Measurements from ENCODE around the gene TGFBRAP1.

TGFBRAP1 gene

DNA sequence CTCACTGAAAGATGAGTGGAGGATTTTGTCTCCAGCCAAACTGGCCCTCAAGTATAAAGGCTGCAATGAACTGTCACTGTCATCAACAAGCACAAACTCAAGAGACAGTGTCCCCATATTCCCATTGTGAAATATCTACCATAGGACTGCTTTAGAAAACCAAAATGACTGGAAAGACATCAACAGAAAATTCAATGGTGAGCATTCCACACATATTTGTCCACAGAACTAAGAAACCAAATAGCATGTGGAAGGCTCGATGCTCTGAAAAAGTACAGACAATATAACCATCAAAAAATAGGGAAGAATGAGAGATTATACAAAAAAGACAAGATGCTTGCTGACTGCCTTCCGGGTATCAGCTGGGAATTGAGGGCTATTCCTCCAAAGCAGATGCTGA is 37.6 kb downstream of the TGFBRAP1 start:
- Histone ChIP-seq H3K27me3 (ENCODE audit: insufficient read depth, poor library complexity, severe bottlenecking) (no peaks in the 10 kb centered on the region), H3K4me3 (replicated peaks; ENCODE audit: insufficient read depth, low read length) (no peak overlapping the region), H3K27ac (replicated peaks) (no peak overlapping the region)
- no peak for DNase-seq (ENCODE audit: low read depth in 1 of 2, low spot score in 1 of 2)
- TF ChIP-seq, protein P1, sequence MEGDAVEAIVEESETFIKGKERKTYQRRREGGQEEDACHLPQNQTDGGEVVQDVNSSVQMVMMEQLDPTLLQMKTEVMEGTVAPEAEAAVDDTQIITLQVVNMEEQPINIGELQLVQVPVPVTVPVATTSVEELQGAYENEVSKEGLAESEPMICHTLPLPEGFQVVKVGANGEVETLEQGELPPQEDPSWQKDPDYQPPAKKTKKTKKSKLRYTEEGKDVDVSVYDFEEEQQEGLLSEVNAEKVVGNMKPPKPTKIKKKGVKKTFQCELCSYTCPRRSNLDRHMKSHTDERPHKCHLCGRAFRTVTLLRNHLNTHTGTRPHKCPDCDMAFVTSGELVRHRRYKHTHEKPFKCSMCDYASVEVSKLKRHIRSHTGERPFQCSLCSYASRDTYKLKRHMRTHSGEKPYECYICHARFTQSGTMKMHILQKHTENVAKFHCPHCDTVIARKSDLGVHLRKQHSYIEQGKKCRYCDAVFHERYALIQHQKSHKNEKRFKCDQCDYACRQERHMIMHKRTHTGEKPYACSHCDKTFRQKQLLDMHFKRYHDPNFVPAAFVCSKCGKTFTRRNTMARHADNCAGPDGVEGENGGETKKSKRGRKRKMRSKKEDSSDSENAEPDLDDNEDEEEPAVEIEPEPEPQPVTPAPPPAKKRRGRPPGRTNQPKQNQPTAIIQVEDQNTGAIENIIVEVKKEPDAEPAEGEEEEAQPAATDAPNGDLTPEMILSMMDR (IDR thresholded peaks at IDR 0.05; ENCODE audit: insufficient read depth, low read length): no peak
- no peak for TF ChIP-seq SPI1 (IDR thresholded peaks at IDR 0.05; ENCODE audit: borderline replicate concordance, low read depth)
- no peak for TF ChIP-seq GABPA (IDR thresholded peaks at IDR 0.05; ENCODE audit: low read depth)
- TF ChIP-seq, protein P2, sequence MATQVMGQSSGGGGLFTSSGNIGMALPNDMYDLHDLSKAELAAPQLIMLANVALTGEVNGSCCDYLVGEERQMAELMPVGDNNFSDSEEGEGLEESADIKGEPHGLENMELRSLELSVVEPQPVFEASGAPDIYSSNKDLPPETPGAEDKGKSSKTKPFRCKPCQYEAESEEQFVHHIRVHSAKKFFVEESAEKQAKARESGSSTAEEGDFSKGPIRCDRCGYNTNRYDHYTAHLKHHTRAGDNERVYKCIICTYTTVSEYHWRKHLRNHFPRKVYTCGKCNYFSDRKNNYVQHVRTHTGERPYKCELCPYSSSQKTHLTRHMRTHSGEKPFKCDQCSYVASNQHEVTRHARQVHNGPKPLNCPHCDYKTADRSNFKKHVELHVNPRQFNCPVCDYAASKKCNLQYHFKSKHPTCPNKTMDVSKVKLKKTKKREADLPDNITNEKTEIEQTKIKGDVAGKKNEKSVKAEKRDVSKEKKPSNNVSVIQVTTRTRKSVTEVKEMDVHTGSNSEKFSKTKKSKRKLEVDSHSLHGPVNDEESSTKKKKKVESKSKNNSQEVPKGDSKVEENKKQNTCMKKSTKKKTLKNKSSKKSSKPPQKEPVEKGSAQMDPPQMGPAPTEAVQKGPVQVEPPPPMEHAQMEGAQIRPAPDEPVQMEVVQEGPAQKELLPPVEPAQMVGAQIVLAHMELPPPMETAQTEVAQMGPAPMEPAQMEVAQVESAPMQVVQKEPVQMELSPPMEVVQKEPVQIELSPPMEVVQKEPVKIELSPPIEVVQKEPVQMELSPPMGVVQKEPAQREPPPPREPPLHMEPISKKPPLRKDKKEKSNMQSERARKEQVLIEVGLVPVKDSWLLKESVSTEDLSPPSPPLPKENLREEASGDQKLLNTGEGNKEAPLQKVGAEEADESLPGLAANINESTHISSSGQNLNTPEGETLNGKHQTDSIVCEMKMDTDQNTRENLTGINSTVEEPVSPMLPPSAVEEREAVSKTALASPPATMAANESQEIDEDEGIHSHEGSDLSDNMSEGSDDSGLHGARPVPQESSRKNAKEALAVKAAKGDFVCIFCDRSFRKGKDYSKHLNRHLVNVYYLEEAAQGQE (IDR thresholded peaks at IDR 0.05; ENCODE audit: insufficient replicate concordance, low read depth): no peak
- TF ChIP-seq POLR2AphosphoS5 (IDR thresholded peaks at IDR 0.05; ENCODE audit: low read depth): no peak

DNA sequence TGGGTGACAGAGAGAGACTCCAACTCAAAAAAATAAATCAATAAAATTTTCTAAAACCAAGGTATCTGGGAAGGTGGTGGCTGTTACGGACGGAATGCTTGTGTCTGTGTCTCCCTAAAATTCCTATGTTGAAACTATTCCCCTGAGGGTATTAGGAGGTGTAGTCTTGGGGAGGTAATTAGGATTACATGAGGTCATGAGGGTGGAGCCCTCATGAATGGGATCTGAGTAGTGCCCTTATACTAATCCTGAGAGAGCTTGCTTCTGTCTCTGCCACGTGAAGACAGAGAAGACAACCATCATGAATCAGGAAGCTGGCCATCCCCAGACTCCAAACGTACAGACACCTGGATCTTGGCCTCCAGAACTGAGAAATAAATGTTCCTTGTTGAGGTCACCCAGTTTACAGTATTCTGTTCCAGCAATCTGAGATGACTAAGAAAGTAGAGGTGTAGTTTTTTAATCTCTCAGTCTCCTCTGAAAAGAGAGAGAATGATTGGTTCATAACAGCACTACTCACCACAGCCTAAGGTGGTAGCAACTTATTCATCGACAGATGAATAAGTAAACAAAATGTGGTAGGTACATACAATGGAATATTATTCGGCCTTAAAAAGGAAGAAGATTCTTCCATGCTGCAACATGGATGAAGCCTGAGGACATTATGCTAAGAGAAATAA is 38.4 kb downstream of the TGFBRAP1 start:
- no peak overlapping the region for H3K4me3 ChIP-seq (replicated peaks; ENCODE audit: insufficient read depth, low read length)
- TF ChIP-seq, protein P1 (IDR thresholded peaks at IDR 0.05; ENCODE audit: insufficient read depth, low read length): no peak
- TF ChIP-seq SPI1 (IDR thresholded peaks at IDR 0.05; ENCODE audit: borderline replicate concordance, low read depth) (no peak), POLR2AphosphoS5 (IDR thresholded peaks at IDR 0.05; ENCODE audit: low read depth) (no peak), GABPA (IDR thresholded peaks at IDR 0.05; ENCODE audit: low read depth) (no peak)
- TF ChIP-seq, protein P2 (IDR thresholded peaks at IDR 0.05; ENCODE audit: insufficient replicate concordance, low read depth): no peak

DNA sequence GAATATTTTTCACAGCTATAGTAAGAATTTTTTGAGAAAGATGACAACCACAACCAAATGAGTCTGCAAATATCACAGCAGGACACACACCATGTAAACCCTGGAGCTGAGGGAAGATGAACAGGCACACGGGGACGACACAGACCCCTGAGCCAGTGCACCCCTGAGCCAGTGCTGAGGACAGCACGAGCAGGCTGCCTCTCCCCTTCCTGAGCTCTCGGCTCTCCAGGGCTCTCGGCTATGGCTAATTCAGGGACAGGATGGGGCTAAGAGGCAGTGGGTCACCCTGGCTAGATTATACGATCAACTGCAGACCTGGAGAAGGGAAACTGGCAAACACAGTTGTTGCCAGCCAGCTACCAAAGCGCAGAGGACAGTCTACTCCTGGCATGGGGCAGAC is 41.4 kb downstream of the TGFBRAP1 start:
- H3K27me3 ChIP-seq (ENCODE audit: insufficient read depth, poor library complexity, severe bottlenecking): no peaks in the 10 kb centered on the region
- no peak overlapping the region for H3K27ac ChIP-seq (replicated peaks)
- DNase-seq (ENCODE audit: low read depth in 1 of 2, low spot score in 1 of 2): no peak
- H3K4me3 ChIP-seq (replicated peaks; ENCODE audit: insufficient read depth, low read length): no peak overlapping the region
- TF ChIP-seq SPI1 (IDR thresholded peaks at IDR 0.05; ENCODE audit: borderline replicate concordance, low read depth) (no peak), GABPA (IDR thresholded peaks at IDR 0.05; ENCODE audit: low read depth) (no peak), POLR2AphosphoS5 (IDR thresholded peaks at IDR 0.05; ENCODE audit: low read depth) (no peak)
- TF ChIP-seq, protein P2 (IDR thresholded peaks at IDR 0.05; ENCODE audit: insufficient replicate concordance, low read depth): no peak
- TF ChIP-seq, protein P1 (IDR thresholded peaks at IDR 0.05; ENCODE audit: insufficient read depth, low read length): no peak

More for the DNA sequence above, 38.4 kb downstream of the TGFBRAP1 start:
- no peak for DNase-seq (ENCODE audit: low read depth in 1 of 2, low spot score in 1 of 2)
- H3K27me3 ChIP-seq (ENCODE audit: insufficient read depth, poor library complexity, severe bottlenecking): no peaks in the 10 kb centered on the region
- H3K27ac ChIP-seq (replicated peaks): no peak overlapping the region
